HCT116 (cell line): ENCODE measurements around the gene CALR.
"Not testable (repeated sequence)": the region's sequence is repeated elsewhere in the genome, so short reads cannot be mapped to it uniquely, and the experiment has no call there.

Experiments
- CTCF ChIP-seq, 3 experiments: fragments of 200-600 bp in 1 of 3; sonication (generic) in 1 of 3; IDR thresholded peaks in 2 of 3; conservative IDR thresholded peaks in 1 of 3; 2 replicates each; pipeline ENCODE4 v1.5.1; 2012 to 2017; ENCODE audit warnings: low read depth in 2 of 3, low read length in 2 of 3, antibody characterized with exemption in 1 of 3, borderline replicate concordance in 1 of 3, control low read depth in 1 of 3, mild to moderate bottlenecking in 1 of 3, mixed read lengths in 1 of 3, mixed run types in 1 of 3, moderate library complexity in 1 of 3; ENCODE audit not compliant: insufficient read depth in 1 of 3
- EZH2 ChIP-seq: fragments of 200-600 bp; sonication (generic); IDR thresholded peaks from 2 replicates; pipeline ENCODE4 v1.6.1; 2017; ENCODE audit warnings: antibody characterized with exemption, mixed run types

- not testable (repeated sequence) for TF ChIP-seq EZH2; CTCF (IDR thresholded peaks at IDR 0.05 in 2 of 3, conservative IDR thresholded peaks at IDR 0.05 in 1 of 3; ENCODE audit: borderline replicate concordance in 1 of 3, insufficient read depth in 1 of 3, low read depth in 2 of 3, low read length in 2 of 3)
These were observed 48.1 kb upstream of the CALR start for GRCh38 chr19:12890299-12890786.
